Neural progenitor cell (in vitro differentiated cells): ENCODE data around the gene XG.

Experiments used
- EZH2 ChIP-seq: fragments of 200-600 bp; sonication (generic); IDR thresholded peaks from 2 replicates; pipeline ENCODE4 v1.6.1; 2017; ENCODE audit warnings: antibody characterized with exemption, mild to moderate bottlenecking, moderate library complexity
- EZH2phosphoT487 ChIP-seq: fragments of 200-600 bp; sonication (generic); IDR thresholded peaks from 2 replicates; pipeline ENCODE4 v1.6.1; 2017; ENCODE audit warnings: antibody characterized with exemption
- TF ChIP-seq, protein P1 (sequence below): fragments of 200-600 bp; sonication (generic); IDR thresholded peaks from 2 replicates; pipeline ENCODE4 v1.5.1; 2017; ENCODE audit warnings: antibody characterized with exemption, mild to moderate bottlenecking

GRCh38 chrX:2819345-2820135, 67.7 kb downstream of the XG start:
- TF ChIP-seq, protein P1, sequence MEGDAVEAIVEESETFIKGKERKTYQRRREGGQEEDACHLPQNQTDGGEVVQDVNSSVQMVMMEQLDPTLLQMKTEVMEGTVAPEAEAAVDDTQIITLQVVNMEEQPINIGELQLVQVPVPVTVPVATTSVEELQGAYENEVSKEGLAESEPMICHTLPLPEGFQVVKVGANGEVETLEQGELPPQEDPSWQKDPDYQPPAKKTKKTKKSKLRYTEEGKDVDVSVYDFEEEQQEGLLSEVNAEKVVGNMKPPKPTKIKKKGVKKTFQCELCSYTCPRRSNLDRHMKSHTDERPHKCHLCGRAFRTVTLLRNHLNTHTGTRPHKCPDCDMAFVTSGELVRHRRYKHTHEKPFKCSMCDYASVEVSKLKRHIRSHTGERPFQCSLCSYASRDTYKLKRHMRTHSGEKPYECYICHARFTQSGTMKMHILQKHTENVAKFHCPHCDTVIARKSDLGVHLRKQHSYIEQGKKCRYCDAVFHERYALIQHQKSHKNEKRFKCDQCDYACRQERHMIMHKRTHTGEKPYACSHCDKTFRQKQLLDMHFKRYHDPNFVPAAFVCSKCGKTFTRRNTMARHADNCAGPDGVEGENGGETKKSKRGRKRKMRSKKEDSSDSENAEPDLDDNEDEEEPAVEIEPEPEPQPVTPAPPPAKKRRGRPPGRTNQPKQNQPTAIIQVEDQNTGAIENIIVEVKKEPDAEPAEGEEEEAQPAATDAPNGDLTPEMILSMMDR = peak; percentile 45
- TF ChIP-seq EZH2 = no peak
- TF ChIP-seq EZH2phosphoT487 = no peak
